NCI-H2081 treated with DMSO at 0.1 percent for 48 hours (cell line): ENCODE measurements around the gene HOXC13.

Experiments used
- DNase-seq: peaks from one replicate; lab custom pipeline; 2025; lab: John Stamatoyannopoulos, UW

The HOXC13 gene

GRCh38 chr12:53955036-53955775 is 16.6 kb downstream of the HOXC13 start:
- no peak for DNase-seq

- no peak for DNase-seq
These were observed 17.2 kb downstream of the HOXC13 start for GRCh38 chr12:53955776-53956250.

- DNase-seq, result no peak
These were observed 17.7 kb downstream of the HOXC13 start for GRCh38 chr12:53956251-53956887.

GRCh38 chr12:53956914-53957536 is 18.4 kb downstream of the HOXC13 start:
- no peak for DNase-seq

GRCh38 chr12:53958128-53958527 is 19.5 kb downstream of the HOXC13 start:
- DNase-seq, result no peak

- no peak for DNase-seq
These were observed 20.7 kb downstream of the HOXC13 start for GRCh38 chr12:53959314-53959713.

GRCh38 chr12:53960187-53961024 is 21.8 kb downstream of the HOXC13 start:
- DNase-seq, result no peak

- DNase-seq, result no peak
These were observed 22.6 kb downstream of the HOXC13 start for GRCh38 chr12:53961025-53961761.

- DNase-seq, result no peak
These were observed 24.4 kb downstream of the HOXC13 start for GRCh38 chr12:53963005-53963404.

- DNase-seq, result no peak
These were observed 25.0 kb downstream of the HOXC13 start for GRCh38 chr12:53963434-53964314.

- DNase-seq, result no peak
These were observed 25.7 kb downstream of the HOXC13 start for GRCh38 chr12:53964315-53964713.

GRCh38 chr12:53965281-53966084 is 26.9 kb downstream of the HOXC13 start:
- DNase-seq, result no peak

- DNase-seq, result no peak
These were observed 27.4 kb downstream of the HOXC13 start for GRCh38 chr12:53966085-53966384.

- no peak for DNase-seq
These were observed 27.9 kb downstream of the HOXC13 start for GRCh38 chr12:53966385-53967133.

- no peak for DNase-seq
These were observed 28.8 kb downstream of the HOXC13 start for GRCh38 chr12:53967421-53967925.

- no peak for DNase-seq
These were observed 29.8 kb downstream of the HOXC13 start for GRCh38 chr12:53968214-53969127.

- no peak for DNase-seq
These were observed 31.1 kb downstream of the HOXC13 start for GRCh38 chr12:53969588-53970259.
